Activated CD4-positive, alpha-beta T cell treated with anti-CD3 and anti-CD28 coated beads, Interleukin-2, amount 10 ng/mL, durations not matched to agents 24 days and 14 days (primary cell): ENCODE data around the gene ADAMTS6. TPM values are rescaled to one million over a fixed set of nuclear protein-coding genes. Genes with fewer than 3 reads are reported as not detected.
"Not testable (repeated sequence)": the region's sequence is repeated elsewhere in the genome, so short reads cannot be mapped to it uniquely, and the experiment has no call there.

ENCODE experiments used
- DNase-seq: peaks from one replicate; pipeline ENCODE4 v3.0.0; 2022
- H3K27ac Mint-ChIP-seq: one replicate; pipeline ENCODE4 v1.8.0; 2022; ENCODE audit warnings: mild to moderate bottlenecking, mixed read lengths
- H3K27me3 Mint-ChIP-seq: one replicate; pipeline ENCODE4 v1.8.0; 2022; ENCODE audit warnings: mixed read lengths
- H3K36me3 Mint-ChIP-seq: one replicate; pipeline ENCODE4 v1.8.0; 2022; ENCODE audit warnings: low read depth, mild to moderate bottlenecking, mixed read lengths
- H3K4me1 Mint-ChIP-seq: one replicate; pipeline ENCODE4 v1.8.0; 2021; ENCODE audit warnings: mixed read lengths
- H3K4me3 Mint-ChIP-seq: one replicate; pipeline ENCODE4 v1.8.0; 2022; ENCODE audit warnings: mild to moderate bottlenecking, moderate library complexity, mixed read lengths
- H3K9me3 Mint-ChIP-seq: one replicate; pipeline ENCODE4 v1.8.0; 2021; ENCODE audit warnings: mixed read lengths
- intact Hi-C: fragments of 100-400 bp; cut with micrococcal nuclease; formaldehyde crosslinking; loops from one replicate; pipeline ENCODE4 v1.15.1; 2023
- total RNA-seq: library from RNA; stranded (reverse); gene quantifications from 2 replicates; pipeline ENCODE4 v1.2.3, GENCODE V29; 2022

Gene ADAMTS6
- total RNA-seq = 0.73 and 0.89 TPM in 2 replicates

- DNase-seq = peak; percentile 91
- no peaks in the 10 kb centered on the region for H3K9me3 Mint-ChIP-seq
These were observed at the start of gene ADAMTS6 for GRCh38 chr5:65481635-65482295. Gene ADAMTS6 (minus strand): TSS chr5:65481920. CDS start chr5:65473673, 8,247 bp downstream.

GRCh38 chr5:65530904-65531303, 49.2 kb upstream of the ADAMTS6 start:
- intact Hi-C loops = no loop called here
- Mint-ChIP-seq H3K27me3 (no peaks in the 10 kb centered on the region), H3K4me3 (no peak overlapping the region), H3K9me3 (no peaks in the 10 kb centered on the region), H3K4me1 (no peaks in the 10 kb centered on the region), H3K36me3 (peaks cover 27% of the 10 kb centered on the region), H3K27ac (no peak overlapping the region)
- no peak for DNase-seq

More at GRCh38 chr5:65481635-65482295, at the start of gene ADAMTS6:
- Mint-ChIP-seq H3K27ac (peak within 1 kb of the TSS; percentile 85), H3K36me3 (no peaks in the 10 kb centered on the region), H3K27me3 (peaks cover 6% of the 10 kb centered on the region), H3K4me3 (no peak within 1 kb of the TSS), H3K4me1 (peaks cover 18% of the 10 kb centered on the region)
- intact Hi-C loops = loop anchor here (2.0 to 10.0 kb wide), 4 partner anchors 81 to 714 kb away; partner anchors contain the start of genes CENPK, CWC27, PPWD1 and SREK1

DNA sequence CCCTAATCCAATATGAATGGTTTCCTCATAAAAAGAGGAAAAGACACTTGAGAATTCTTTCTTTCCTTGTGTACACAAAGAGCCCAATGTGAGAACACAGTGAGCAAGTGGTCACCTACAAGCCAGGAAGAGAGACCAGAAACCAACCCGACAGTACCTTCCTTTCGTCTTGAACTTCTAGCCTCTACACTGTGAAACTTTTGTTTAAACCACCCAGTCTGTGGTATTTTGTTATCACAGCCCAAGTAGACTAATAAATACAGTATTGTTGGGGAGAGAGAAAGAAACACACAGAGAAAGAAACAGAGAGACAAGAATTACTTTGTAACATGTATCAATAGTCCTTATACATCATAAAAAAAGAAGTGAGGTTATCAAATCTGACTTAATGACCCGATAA, 44.0 kb upstream of the ADAMTS6 start:
- no peak for DNase-seq
- no peaks in the 10 kb centered on the region for H3K9me3 Mint-ChIP-seq
- no peak overlapping the region for H3K4me3 Mint-ChIP-seq
- H3K27ac Mint-ChIP-seq = no peak overlapping the region
- no peaks in the 10 kb centered on the region for H3K4me1 Mint-ChIP-seq
- no peaks in the 10 kb centered on the region for H3K27me3 Mint-ChIP-seq
- intact Hi-C loops = no loop called here
- peaks cover 39% of the 10 kb centered on the region for H3K36me3 Mint-ChIP-seq

- intact Hi-C loops = no loop called here
- no peaks in the 10 kb centered on the region for H3K9me3 Mint-ChIP-seq
- H3K4me1 Mint-ChIP-seq = no peaks in the 10 kb centered on the region
- H3K27me3 Mint-ChIP-seq = no peaks in the 10 kb centered on the region
- DNase-seq = no peak
- H3K36me3 Mint-ChIP-seq = peaks cover 7% of the 10 kb centered on the region
- no peak overlapping the region for H3K27ac Mint-ChIP-seq
- H3K4me3 Mint-ChIP-seq = no peak overlapping the region
These were observed 30.6 kb upstream of the ADAMTS6 start for GRCh38 chr5:65512170-65512937.

GRCh38 chr5:65508978-65509377, 27.3 kb upstream of the ADAMTS6 start:
- Mint-ChIP-seq H3K4me1 (no peaks in the 10 kb centered on the region), H3K9me3 (no peaks in the 10 kb centered on the region), H3K4me3 (no peak overlapping the region), H3K27me3 (no peaks in the 10 kb centered on the region), H3K36me3 (peaks cover 3% of the 10 kb centered on the region), H3K27ac (no peak overlapping the region)
- intact Hi-C loops = no loop called here
- DNase-seq = no peak

DNA sequence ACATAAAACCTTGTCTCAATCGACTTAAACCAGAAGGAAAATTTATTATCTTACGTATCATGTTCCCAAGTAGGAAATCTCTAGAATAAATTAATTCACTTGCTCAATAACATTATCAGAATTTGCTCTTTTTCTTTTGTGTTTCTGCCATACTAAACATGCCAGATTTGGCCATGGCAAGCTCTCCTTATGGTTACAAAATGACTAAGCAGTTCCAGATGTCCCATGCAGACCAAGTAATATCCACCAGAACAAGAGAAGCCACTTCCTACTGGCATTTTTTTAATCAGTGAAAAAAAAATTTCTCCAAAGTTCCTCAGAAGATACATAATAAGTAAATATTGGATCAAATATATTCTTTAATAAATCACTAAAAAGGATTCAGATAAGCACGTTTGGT, 25.2 kb upstream of the ADAMTS6 start:
- Mint-ChIP-seq H3K4me1 (no peaks in the 10 kb centered on the region), H3K27ac (no peak overlapping the region), H3K4me3 (no peak overlapping the region), H3K9me3 (no peaks in the 10 kb centered on the region), H3K36me3 (peaks cover 11% of the 10 kb centered on the region), H3K27me3 (no peaks in the 10 kb centered on the region)
- intact Hi-C loops = no loop called here
- DNase-seq = no peak

- Mint-ChIP-seq H3K4me1 (no peaks in the 10 kb centered on the region), H3K36me3 (peaks cover 2% of the 10 kb centered on the region), H3K27me3 (no peaks in the 10 kb centered on the region), H3K27ac (no peak overlapping the region), H3K9me3 (no peaks in the 10 kb centered on the region), H3K4me3 (no peak overlapping the region)
- intact Hi-C loops = loop anchor here (10.0 kb wide), 1 partner anchor 656 kb away; the partner anchor contains the start of gene SREK1
- no peak for DNase-seq
These were observed 7.4 kb upstream of the ADAMTS6 start for GRCh38 chr5:65489119-65489518.

DNA sequence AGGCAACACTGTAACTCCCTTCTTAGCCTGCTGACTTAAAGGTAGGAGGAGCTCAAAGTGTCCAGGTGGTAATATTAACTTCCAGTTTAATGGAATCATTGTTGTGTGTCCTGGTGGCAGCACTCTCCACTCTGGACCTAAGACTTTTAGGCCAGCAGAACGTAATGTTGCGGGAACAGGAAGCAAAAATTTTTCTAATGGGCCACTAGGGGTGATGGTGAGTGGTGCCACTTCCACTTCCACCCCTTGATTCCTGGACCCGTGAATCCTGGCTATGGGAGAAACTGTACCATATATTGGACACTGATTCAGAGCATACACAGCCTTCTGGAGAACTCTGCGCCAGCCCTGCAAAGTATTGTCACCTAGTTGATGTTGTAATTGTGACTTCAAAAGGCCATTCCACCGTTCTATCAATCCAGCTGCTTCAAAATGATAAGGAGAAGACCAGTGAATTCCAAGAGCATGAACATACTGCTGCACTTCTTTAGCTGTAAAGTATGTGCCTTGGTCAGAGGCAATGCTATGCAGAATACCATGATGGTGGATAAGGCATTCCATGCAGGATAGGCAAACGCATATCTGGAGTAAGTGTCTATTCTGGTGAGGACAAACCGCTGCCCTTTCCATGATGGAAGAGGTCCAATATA, 6.4 kb upstream of the ADAMTS6 start:
- DNase-seq, H3K36me3 Mint-ChIP-seq, H3K4me3 Mint-ChIP-seq, H3K27me3 Mint-ChIP-seq, H3K4me1 Mint-ChIP-seq, H3K9me3 Mint-ChIP-seq, H3K27ac Mint-ChIP-seq: not testable (repeated sequence)
- intact Hi-C loops = loop anchor here (10.0 kb wide), 1 partner anchor 657 kb away; the partner anchor contains the start of gene SREK1

DNA sequence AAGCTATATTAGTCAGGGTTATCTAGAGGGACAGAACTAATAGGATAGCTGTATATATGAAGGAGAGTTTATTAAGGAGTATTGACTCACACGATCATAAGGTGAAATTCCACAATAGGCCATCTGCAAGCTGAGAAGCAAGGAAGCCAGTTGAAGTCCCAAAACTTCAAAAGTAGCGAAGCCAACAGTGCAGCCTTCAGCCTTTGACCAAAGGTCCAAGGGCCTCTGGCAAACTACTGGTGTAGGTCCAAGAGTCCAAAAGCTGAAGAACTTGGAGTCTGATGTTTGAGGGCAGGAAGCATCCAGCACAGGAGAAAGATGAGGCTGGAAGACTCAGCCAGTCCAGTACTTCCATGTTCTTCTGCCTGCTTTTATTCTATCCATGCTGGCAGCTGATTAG, 5.1 kb upstream of the ADAMTS6 start:
- not testable (repeated sequence) for H3K36me3 Mint-ChIP-seq, H3K4me3 Mint-ChIP-seq, DNase-seq, H3K9me3 Mint-ChIP-seq, H3K27me3 Mint-ChIP-seq, H3K27ac Mint-ChIP-seq
- intact Hi-C loops = loop anchor here (10.0 kb wide), 1 partner anchor 658 kb away; the partner anchor contains the start of gene SREK1
- H3K4me1 Mint-ChIP-seq = peaks cover 13% of the 10 kb centered on the region

- H3K27ac Mint-ChIP-seq = no peak overlapping the region
- DNase-seq = no peak
- peaks cover 2% of the 10 kb centered on the region for H3K36me3 Mint-ChIP-seq
- H3K9me3 Mint-ChIP-seq = no peaks in the 10 kb centered on the region
- H3K4me3 Mint-ChIP-seq = no peak overlapping the region
- H3K27me3 Mint-ChIP-seq = no peaks in the 10 kb centered on the region
- H3K4me1 Mint-ChIP-seq = peaks cover 18% of the 10 kb centered on the region
- intact Hi-C loops = loop anchor here (10.0 kb wide), 1 partner anchor 659 kb away; the partner anchor contains the start of gene SREK1
These were observed 3.7 kb upstream of the ADAMTS6 start for GRCh38 chr5:65485405-65485804.

GRCh38 chr5:65483546-65484346, 2.0 kb upstream of the ADAMTS6 start:
- H3K27ac Mint-ChIP-seq = peak overlapping the region; percentile 75
- no peak overlapping the region for H3K4me3 Mint-ChIP-seq
- H3K36me3 Mint-ChIP-seq = no peaks in the 10 kb centered on the region
- peaks cover 18% of the 10 kb centered on the region for H3K4me1 Mint-ChIP-seq
- no peaks in the 10 kb centered on the region for H3K9me3 Mint-ChIP-seq
- intact Hi-C loops = loop anchor here (1.0 to 10.0 kb wide), 9 partner anchors 79 to 848 kb away; partner anchors contain the start of genes CENPK, CWC27, PPWD1 and SREK1
- no peaks in the 10 kb centered on the region for H3K27me3 Mint-ChIP-seq
- DNase-seq = peak; percentile 59

GRCh38 chr5:65482736-65483545, 1.2 kb upstream of the ADAMTS6 start:
- intact Hi-C loops = loop anchor here (1.0 to 10.0 kb wide), 9 partner anchors 80 to 848 kb away; partner anchors contain the start of genes CENPK, CWC27, PPWD1 and SREK1
- no peaks in the 10 kb centered on the region for H3K27me3 Mint-ChIP-seq
- H3K27ac Mint-ChIP-seq = peak overlapping the region; percentile 85
- H3K36me3 Mint-ChIP-seq = no peaks in the 10 kb centered on the region
- peak; percentile 76 for DNase-seq
- H3K4me1 Mint-ChIP-seq = peaks cover 18% of the 10 kb centered on the region
- H3K9me3 Mint-ChIP-seq = no peaks in the 10 kb centered on the region
- H3K4me3 Mint-ChIP-seq = no peak overlapping the region
